Smooth muscle cell (in vitro differentiated cells): ENCODE data around the gene ALDH3A1. TPM values are rescaled to one million over a fixed set of nuclear protein-coding genes. Genes with fewer than 3 reads are reported as not detected.

Experiments
- DNase-seq: peaks from one replicate; lab custom pipeline; 2025; ENCODE audit not compliant: unreplicated experiment; lab: John Stamatoyannopoulos, UW
- H2AFZ ChIP-seq: fragments of 200-600 bp; sonication (generic); 2 replicates; pipeline ENCODE4 v1.6.0; 2016; ENCODE audit warnings: antibody characterized with exemption, low read depth, mild to moderate bottlenecking
- H3F3A ChIP-seq: fragments of 200-600 bp; sonication (generic); 2 replicates; pipeline ENCODE4 v1.6.0; 2017; ENCODE audit warnings: antibody characterized with exemption, low read depth
- H3K27ac ChIP-seq: fragments of 200-600 bp; sonication (generic); 2 replicates; pipeline ENCODE4 v1.5.1; 2016; ENCODE audit warnings: low read depth, mild to moderate bottlenecking
- H3K27me3 ChIP-seq: fragments of 200-600 bp; sonication (generic); 2 replicates; pipeline ENCODE4 v1.6.1; 2016; ENCODE audit warnings: low read depth, mild to moderate bottlenecking
- H3K36me3 ChIP-seq: fragments of 200-600 bp; sonication (generic); 2 replicates; pipeline ENCODE4 v1.5.1; 2016; ENCODE audit warnings: low read depth
- H3K4me1 ChIP-seq: fragments of 200-600 bp; sonication (generic); 2 replicates; pipeline ENCODE4 v1.5.1; 2016; ENCODE audit warnings: low read depth
- H3K4me2 ChIP-seq: fragments of 200-600 bp; sonication (generic); 2 replicates; pipeline ENCODE4 v1.6.0; 2016; ENCODE audit warnings: mild to moderate bottlenecking
- H3K4me3 ChIP-seq: fragments of 200-600 bp; sonication (generic); 2 replicates; pipeline ENCODE4 v1.5.1; 2016; ENCODE audit warnings: mild to moderate bottlenecking
- H3K79me2 ChIP-seq: fragments of 200-600 bp; sonication (generic); 2 replicates; pipeline ENCODE4 v1.6.0; 2016; ENCODE audit warnings: low read depth, mild to moderate bottlenecking
- H3K9ac ChIP-seq: fragments of 200-600 bp; sonication (generic); 2 replicates; pipeline ENCODE4 v1.6.0; 2016; ENCODE audit warnings: low read depth
- H3K9me3 ChIP-seq: fragments of 200-600 bp; sonication (generic); replicated peaks from 2 replicates; pipeline ENCODE4 v1.5.1; 2016; ENCODE audit warnings: low read depth
- H4K20me1 ChIP-seq: fragments of 200-600 bp; sonication (generic); 2 replicates; pipeline ENCODE4 v1.6.0; 2016; ENCODE audit warnings: low read depth
- WGBS: methylation state at CpG from one replicate; pipeline ENCODE4 v1.1.7; 2016; ENCODE audit warnings: low lambda C conversion rate; 5-methylcytosine and 5-hydroxymethylcytosine counted together
- polyA plus RNA-seq: library from polyadenylated mRNA; unstranded; fragments of >200 nt; fragmentation: Nextera tagmentation; extraction: Ambion mirVana; gene quantifications from 2 replicates; pipeline ENCODE4 v1.2.1, GENCODE V29; 2016
- total RNA-seq: library from RNA; depleted of rRNA; stranded (reverse); fragments of >200 nt; gene quantifications from 2 replicates; pipeline ENCODE4 v1.2.3, GENCODE V29; 2014
- TF ChIP-seq, protein P1 (sequence below): fragments of 200-600 bp; sonication (generic); IDR thresholded peaks from 2 replicates; pipeline ENCODE4 v1.5.1; 2017; ENCODE audit warnings: borderline replicate concordance, mild to moderate bottlenecking, antibody characterized with exemption; ENCODE audit not compliant: insufficient read depth, poor library complexity, severe bottlenecking

ALDH3A1 gene
- total and polyA plus RNA-seq, 2 experiments from 2014 or later, result 0.18 TPM; not detected in 1

DNA sequence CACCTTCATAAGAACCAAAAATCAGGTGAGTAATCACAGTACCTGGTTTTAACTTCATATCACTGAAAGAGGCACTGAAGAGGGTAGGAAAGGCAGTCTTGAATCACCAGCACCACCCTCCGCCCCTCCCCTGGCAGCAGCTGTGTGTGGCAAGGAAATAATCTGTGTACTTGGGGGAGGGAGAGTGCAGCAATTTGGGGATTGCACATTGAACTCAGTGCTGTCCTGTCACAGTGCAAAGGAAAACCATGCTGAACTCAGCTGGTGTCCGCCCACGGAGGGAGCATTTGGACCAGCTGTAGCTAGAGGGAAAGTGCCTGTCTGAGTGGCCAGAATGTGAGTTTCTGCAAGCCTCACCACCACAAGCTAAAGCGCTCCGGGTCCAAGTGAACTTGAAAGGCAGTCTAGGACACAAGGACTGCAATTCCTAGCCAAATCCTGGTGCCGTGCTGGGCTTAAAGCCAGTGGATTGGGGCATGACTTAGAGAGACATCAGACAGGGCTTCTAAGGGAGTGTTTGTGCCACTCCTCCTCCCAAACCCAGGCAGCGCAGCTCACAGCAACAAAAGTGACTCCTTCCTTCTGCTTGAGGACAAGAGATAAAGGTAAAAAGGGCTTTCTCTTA is 39.7 kb upstream of the ALDH3A1 start:
- no peak overlapping the region for H3K4me2 ChIP-seq
- H3K27me3 ChIP-seq, result no peaks in the 10 kb centered on the region
- no peaks in the 10 kb centered on the region for H3K9me3 ChIP-seq
- H3K36me3 ChIP-seq, result peaks cover 3% of the 10 kb centered on the region
- no peak overlapping the region for H3K9ac ChIP-seq
- no peak for DNase-seq
- no peaks in the 10 kb centered on the region for H3K4me1 ChIP-seq
- no peaks in the 10 kb centered on the region for H4K20me1 ChIP-seq
- WGBS, result 90% methylated on average over 7 of the region's 7 CpGs
- H3F3A ChIP-seq, result no peaks in the 10 kb centered on the region
- no peak overlapping the region for H3K27ac ChIP-seq
- H3K4me3 ChIP-seq, result no peak overlapping the region
- no peak overlapping the region for H2AFZ ChIP-seq
- TF ChIP-seq, protein P1, sequence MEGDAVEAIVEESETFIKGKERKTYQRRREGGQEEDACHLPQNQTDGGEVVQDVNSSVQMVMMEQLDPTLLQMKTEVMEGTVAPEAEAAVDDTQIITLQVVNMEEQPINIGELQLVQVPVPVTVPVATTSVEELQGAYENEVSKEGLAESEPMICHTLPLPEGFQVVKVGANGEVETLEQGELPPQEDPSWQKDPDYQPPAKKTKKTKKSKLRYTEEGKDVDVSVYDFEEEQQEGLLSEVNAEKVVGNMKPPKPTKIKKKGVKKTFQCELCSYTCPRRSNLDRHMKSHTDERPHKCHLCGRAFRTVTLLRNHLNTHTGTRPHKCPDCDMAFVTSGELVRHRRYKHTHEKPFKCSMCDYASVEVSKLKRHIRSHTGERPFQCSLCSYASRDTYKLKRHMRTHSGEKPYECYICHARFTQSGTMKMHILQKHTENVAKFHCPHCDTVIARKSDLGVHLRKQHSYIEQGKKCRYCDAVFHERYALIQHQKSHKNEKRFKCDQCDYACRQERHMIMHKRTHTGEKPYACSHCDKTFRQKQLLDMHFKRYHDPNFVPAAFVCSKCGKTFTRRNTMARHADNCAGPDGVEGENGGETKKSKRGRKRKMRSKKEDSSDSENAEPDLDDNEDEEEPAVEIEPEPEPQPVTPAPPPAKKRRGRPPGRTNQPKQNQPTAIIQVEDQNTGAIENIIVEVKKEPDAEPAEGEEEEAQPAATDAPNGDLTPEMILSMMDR, result no peak
- H3K79me2 ChIP-seq, result no peaks in the 10 kb centered on the region

DNA sequence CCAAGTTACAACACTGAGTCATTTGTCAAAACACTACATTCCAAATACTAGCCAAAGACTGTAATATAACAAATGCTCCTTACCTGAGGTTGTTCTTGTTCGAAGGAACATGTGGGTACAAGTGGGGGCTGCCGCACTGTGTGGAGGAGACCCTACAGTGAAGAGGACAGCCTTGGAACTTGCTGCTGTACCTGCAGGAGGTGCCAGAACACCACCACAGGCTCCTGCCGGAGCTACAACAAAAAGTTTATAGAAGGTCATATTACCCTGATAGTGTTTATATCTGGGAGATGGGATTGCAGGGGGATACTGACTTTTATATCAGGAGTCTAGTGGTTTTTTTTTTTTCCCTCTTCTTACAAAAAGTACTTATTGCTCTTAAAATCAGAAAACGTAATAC is 37.8 kb upstream of the ALDH3A1 start:
- Histone ChIP-seq H3K4me3 (no peak overlapping the region), H3K4me1 (no peaks in the 10 kb centered on the region), H3K79me2 (no peaks in the 10 kb centered on the region), H4K20me1 (no peaks in the 10 kb centered on the region), H3K4me2 (no peak overlapping the region), H3K9me3 (no peaks in the 10 kb centered on the region), H3K27me3 (no peaks in the 10 kb centered on the region), H2AFZ (no peak overlapping the region), H3K9ac (no peak overlapping the region), H3F3A (no peaks in the 10 kb centered on the region), H3K36me3 (peaks cover 3% of the 10 kb centered on the region), H3K27ac (no peak overlapping the region)
- 71% methylated on average over 4 of the region's 4 CpGs for WGBS
- TF ChIP-seq, protein P1, result no peak
- no peak for DNase-seq

DNA sequence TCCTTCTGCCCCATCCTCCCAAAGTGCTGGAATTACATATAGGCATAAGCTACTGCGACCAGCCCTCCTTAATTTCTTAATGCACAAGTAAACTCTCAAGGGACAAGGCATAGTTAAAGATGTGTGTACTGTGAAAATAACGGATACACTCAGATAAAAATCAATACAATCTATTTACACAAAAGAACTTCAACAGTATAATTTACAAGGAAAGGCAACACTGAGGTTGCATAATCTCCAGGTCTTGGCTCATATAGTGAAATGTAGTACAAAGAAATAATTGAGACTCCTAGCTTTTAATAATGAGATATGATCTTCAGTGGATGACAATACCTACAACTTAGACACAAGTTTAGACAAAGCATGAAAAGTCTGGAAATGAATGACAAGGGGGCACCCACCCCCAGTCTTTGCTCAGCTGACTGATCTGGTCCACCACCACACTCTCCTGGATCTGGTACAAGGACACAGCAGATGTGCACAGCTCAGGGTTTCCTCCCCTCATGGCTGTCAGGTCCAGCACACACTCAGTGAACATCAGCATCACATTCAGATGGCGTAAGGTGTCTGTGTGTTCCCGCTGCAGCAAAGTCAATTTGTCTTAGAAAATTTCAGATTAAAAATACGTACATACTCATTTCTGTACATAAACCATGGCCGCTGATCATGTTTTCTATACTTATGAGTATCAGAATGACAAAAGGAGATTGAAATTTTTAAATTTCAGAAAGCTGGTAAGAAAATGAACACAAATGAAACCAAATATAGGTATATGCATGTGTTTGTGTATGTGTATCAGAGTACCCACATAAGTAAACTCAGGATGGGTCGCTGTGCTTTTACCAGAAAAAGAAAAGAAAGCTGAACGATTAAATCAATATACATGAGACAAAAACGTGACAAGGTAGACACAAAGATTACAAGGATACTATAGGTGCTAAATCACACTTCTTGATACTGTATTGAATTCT is 33.7 kb upstream of the ALDH3A1 start:
- no peak overlapping the region for H2AFZ ChIP-seq
- TF ChIP-seq, protein P1, result no peak
- H3K9ac ChIP-seq, result no peak overlapping the region
- H3K9me3 ChIP-seq, result no peaks in the 10 kb centered on the region
- no peak overlapping the region for H3K4me2 ChIP-seq
- no peaks in the 10 kb centered on the region for H3F3A ChIP-seq
- no peak for DNase-seq
- no peak overlapping the region for H3K27ac ChIP-seq
- no peak overlapping the region for H3K4me3 ChIP-seq
- no peaks in the 10 kb centered on the region for H3K79me2 ChIP-seq
- 96% methylated on average over 9 of the region's 9 CpGs for WGBS
- no peaks in the 10 kb centered on the region for H4K20me1 ChIP-seq
- no peaks in the 10 kb centered on the region for H3K4me1 ChIP-seq
- H3K36me3 ChIP-seq, result no peaks in the 10 kb centered on the region
- H3K27me3 ChIP-seq, result no peaks in the 10 kb centered on the region
